Measurements from ENCODE around the gene ANO7.

DNA sequence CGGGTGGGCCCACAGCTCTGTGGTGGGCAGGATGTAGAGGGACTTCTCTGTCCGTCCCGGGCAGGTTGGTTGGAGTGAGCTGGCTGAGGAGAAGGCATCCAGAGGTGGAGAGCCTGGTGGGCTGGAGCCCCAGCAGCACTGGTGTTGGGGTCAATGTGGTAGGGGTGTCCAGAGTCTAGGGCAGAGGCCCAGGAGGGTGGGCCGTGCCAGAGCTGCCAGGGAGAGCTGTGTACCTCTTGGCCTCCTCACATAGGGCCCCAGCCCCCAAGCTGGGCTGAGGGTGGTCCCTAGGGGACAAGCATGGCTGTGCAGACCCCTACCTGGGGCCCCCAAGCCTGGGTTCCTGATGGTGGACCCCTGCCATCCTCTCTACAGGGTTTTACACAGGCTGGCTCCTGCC is 16.0 kb downstream of the ANO7 start:
- TF ChIP-seq, protein P1, sequence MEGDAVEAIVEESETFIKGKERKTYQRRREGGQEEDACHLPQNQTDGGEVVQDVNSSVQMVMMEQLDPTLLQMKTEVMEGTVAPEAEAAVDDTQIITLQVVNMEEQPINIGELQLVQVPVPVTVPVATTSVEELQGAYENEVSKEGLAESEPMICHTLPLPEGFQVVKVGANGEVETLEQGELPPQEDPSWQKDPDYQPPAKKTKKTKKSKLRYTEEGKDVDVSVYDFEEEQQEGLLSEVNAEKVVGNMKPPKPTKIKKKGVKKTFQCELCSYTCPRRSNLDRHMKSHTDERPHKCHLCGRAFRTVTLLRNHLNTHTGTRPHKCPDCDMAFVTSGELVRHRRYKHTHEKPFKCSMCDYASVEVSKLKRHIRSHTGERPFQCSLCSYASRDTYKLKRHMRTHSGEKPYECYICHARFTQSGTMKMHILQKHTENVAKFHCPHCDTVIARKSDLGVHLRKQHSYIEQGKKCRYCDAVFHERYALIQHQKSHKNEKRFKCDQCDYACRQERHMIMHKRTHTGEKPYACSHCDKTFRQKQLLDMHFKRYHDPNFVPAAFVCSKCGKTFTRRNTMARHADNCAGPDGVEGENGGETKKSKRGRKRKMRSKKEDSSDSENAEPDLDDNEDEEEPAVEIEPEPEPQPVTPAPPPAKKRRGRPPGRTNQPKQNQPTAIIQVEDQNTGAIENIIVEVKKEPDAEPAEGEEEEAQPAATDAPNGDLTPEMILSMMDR (conservative IDR thresholded peaks at IDR 0.05) = no peak
- TF ChIP-seq ZFX (IDR thresholded peaks at IDR 0.05) = no peak

All from C4-2B (cell line).